CD4-positive, alpha-beta T cell treated with Interleukin-21 for 1 hour (primary cell): ENCODE data around the gene COG3.
"Not testable (repeated sequence)": the region's sequence is repeated elsewhere in the genome, so short reads cannot be mapped to it uniquely, and the experiment has no call there.

Source experiments
- DNase-seq: peaks from one replicate; pipeline ENCODE4 v3.0.0-alpha.2; 2020

Gene COG3

GRCh38 chr13:45464687-45465453, at the start of gene COG3:
TSS of gene COG3 (plus strand) at chr13:45464939. CDS start at chr13:45465037, 98 bp downstream.
- peak; percentile 97 for DNase-seq

- DNase-seq, result no peak
These were observed 49.6 kb upstream of the COG3 start for GRCh38 chr13:45415112-45415511.

GRCh38 chr13:45416516-45417128, 48.1 kb upstream of the COG3 start:
- no peak for DNase-seq

GRCh38 chr13:45417790-45418534, 46.8 kb upstream of the COG3 start, which contains the start of gene SLC25A30:
TSS of gene SLC25A30 (minus strand) at chr13:45418373. CDS start at chr13:45411425, 6,948 bp downstream.
- peak; percentile 91 for DNase-seq

GRCh38 chr13:45419389-45419788, 45.4 kb upstream of the COG3 start:
- DNase-seq, result not testable (repeated sequence)

DNA sequence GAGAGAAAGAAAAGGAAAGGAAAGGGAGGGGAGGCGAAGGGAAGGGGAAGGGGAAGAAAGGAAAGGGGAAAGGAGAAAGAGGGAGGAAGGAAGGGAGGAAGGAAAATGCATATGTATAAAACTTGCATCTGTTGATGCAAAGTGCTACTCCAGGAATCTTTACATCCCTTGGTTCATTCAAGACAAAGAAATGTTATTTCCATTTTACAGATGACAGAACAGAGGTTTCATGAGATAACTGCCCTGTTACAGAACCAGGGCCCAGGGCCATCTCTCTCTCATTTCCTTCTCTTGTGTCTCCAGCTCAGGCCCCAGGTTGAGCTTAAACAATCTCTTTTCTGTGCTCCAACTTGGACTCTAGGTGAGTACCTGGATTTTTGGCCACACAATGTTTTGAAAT, 44.8 kb upstream of the COG3 start:
- DNase-seq, result no peak

DNA sequence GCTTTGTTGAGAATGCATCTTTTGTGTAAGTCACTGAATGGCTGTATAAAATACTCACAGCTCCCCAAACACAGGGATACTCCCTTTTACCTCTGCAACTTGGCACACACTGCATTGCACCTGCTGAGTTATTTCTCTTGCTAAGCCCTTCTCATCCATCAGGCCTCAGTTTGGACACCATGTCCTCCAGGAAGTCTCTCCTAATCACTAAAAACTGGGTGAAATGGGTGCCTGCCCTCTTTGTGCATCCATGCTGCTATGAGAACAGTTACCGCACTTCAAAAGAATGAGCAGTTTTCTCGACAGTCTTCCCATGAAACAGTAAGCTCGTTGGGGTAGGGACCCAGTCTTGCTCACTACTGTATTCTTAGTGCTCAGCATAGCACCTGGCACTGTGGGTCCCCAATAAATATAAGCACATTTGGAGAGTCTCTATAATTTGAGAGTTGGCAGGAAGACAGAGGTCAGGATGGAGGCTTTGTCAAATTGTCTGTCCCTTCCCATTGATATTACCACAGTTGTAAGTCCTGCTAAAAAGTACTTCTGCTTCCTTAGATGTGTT, 41.9 kb upstream of the COG3 start:
- no peak for DNase-seq

DNA sequence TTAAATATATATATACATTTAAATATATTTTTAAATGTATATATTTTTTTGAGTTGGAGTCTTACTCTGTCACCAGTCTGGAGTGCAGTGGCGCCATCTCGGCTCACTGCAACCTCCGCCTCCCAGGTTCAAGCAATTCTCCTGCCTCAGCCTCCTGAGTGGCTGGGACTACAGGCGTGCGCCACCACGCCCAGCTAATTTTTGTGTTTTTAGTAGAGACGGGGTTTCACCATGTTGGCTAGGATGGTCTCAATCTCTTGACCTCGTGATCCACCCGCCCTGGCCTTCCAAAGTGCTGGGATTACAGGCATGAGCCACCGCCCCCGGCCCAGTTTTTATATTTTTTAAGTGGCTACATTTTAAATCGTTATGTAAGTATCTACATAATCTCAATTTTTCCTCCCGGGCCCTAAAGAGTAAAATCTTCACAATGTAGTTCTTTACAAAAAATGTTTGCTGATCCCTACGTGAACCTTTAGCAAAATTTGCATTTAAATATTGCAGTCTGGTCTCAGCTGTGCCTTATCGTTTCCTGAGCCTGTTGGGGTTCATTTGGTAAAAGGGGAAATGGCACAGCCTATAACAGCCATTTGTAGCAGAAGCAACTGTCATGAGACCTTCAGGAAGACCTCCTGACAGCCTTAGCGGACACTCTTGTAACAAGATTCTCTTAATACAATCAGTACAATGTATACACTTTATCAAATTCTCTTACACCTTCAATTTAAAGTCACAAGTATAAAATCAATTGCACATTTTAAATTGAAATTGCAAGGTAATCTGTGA, 38.5 kb upstream of the COG3 start:
- DNase-seq, result not testable (repeated sequence)

- no peak for DNase-seq
These were observed 31.9 kb upstream of the COG3 start for GRCh38 chr13:45432737-45433380.

DNA sequence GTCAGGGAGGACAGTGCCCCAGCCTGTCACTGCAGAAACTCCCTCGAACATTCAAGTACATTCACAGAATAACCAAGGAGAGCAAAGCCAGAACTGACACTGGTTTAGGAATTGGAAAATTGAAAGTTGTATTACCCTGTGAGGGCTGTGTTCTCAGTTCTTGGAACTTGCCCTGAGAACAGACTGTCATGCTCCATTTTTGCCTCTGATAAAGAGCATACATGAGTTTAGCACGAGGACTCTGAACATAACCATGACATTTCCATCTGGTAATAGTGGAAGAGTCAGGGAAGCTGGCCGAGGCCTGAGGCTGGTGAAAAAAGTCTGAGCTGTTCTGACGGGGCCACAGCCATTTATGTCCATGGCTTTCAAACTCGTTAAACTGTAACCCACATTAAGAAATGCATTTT, 31.4 kb upstream of the COG3 start:
- no peak for DNase-seq

GRCh38 chr13:45434556-45435371, 30.0 kb upstream of the COG3 start:
- DNase-seq, result no peak

- DNase-seq, result no peak
These were observed 28.4 kb upstream of the COG3 start for GRCh38 chr13:45436332-45436731.

- DNase-seq, result no peak
These were observed 27.8 kb upstream of the COG3 start for GRCh38 chr13:45436953-45437352.

DNA sequence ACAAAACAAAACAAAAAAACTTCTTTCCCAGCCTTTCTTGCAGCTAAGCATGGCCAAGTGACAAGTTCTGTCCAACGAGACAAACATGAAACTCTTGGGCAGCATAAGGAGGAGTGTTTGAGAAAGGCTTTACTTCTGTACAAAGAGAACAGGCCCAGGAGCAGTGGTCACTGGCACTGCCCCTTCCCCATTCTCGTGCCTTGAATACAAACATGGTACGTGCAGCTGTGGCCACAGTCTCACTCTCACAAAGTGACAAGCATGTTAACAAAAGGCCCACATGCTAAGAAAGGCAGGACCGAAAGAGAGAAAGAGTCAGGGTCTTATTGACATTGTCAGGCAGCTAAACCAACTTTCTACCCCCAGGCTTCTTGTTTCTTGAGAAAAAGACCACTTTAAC, 26.8 kb upstream of the COG3 start:
- DNase-seq, result no peak

- DNase-seq, result no peak
These were observed 25.7 kb upstream of the COG3 start for GRCh38 chr13:45439008-45439407.

- no peak for DNase-seq
These were observed 24.8 kb upstream of the COG3 start for GRCh38 chr13:45439781-45440462.

GRCh38 chr13:45441633-45442032, 23.1 kb upstream of the COG3 start:
- no peak for DNase-seq

- no peak for DNase-seq
These were observed 19.7 kb upstream of the COG3 start for GRCh38 chr13:45445053-45445452.

- DNase-seq, result no peak
These were observed 18.6 kb upstream of the COG3 start for GRCh38 chr13:45446181-45446580.

DNA sequence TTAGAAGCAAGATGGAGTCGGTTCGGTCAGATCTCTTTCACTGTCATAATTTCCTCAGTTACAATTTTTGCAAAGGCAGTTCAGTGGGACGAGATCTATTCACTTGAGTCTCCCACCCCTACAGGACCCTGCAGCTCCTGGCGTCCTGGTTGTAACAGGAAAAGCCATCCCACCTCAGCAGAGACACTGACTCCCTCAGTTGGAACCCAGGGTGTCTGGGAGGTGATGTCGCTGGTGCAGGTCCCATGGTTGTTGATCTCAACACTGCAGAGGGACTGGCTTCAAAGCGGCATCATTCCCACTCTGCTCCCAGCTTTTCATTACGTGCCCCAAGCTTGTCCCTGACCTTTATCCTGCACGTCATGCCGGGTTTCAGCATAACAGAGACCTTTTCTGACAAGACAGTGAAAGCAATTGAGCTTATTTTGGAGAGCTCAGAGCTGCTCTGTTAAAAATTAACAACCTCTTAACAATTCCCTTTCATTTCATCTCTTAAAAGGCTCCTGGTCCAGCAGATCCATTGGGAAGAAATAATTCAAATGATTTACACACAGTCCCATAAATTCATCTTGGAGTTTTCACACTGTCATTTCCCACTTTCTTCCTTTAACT, 17.6 kb upstream of the COG3 start:
- DNase-seq, result no peak
